NOMO-1 treated with DMSO at 0.1 percent for 48 hours (cell line): Measurements from ENCODE around the gene FUCA1.
"Not testable (repeated sequence)": the region's sequence is repeated elsewhere in the genome, so short reads cannot be mapped to it uniquely, and the experiment has no call there.

Experiments used
- DNase-seq: peaks from one replicate; lab custom pipeline; 2025; ENCODE audit not compliant: unreplicated experiment; lab: John Stamatoyannopoulos, UW

FUCA1 gene

DNA sequence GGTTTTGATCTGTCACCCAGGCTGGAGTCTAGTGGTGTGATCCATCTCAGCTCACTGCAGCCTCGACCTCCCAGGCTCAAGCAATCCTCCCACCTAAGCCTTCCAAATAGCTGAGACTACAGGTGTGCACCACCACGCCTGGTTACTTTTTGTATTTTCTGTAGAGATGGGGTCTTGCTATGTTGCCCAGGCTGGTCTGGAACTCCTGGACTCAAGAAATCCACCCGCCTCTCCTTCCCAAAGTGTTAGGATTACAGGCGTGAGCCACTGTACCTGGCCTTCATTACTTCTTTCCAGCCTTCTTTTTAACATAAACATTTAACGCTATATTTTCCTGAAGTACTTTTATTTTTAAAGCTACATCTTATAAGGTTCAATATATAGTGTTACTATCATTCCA, 24.4 kb downstream of the FUCA1 start:
- DNase-seq: no peak

DNA sequence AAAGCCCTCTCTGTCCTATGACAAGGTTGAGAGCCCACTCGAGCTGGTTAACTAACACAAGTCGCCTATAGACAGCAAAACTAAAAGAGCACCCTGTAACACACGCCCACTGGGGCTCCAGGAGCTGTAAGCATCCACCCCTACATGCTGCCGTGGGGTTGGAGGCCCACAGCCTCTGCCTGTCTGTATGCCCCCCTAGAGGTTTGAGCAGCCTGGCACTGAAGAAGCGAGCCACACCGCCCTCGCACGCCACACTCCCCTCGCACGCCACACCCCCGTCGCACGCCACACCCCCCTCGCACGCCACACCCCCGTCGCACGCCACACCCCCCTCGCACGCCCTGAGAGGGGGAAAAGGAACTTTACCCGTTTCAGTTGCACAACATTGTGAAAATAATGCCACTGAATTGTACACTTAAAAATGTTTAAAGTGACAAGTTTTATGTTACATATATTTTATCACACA, 29.7 kb downstream of the FUCA1 start:
- DNase-seq: peak; percentile 48

GRCh38 chr1:23837908-23838307, 30.2 kb downstream of the FUCA1 start:
- DNase-seq: no peak

- peak; percentile 17 for DNase-seq
These were observed 32.1 kb downstream of the FUCA1 start for GRCh38 chr1:23836037-23836436.

- not testable (repeated sequence) for DNase-seq
These were observed 33.9 kb downstream of the FUCA1 start for GRCh38 chr1:23834156-23834555.

DNA sequence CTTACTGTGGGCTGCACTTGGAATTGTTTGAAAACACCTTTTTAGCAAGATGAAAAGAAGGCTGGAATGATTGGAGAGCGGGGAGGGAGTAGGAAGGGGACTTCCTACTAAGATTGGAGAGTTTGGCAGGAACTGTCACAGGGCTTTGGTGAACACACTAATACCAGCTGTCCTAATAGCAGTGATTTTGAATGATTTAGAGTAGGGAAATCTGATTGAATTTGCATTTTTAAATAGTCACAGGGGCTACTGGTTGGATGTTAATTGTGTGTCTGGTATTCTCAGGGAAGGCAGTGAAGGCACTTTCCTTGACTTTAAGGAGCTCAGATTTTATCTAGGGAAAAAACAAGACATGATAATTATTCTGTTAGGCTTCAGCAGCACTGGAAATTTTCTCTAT, 40.4 kb downstream of the FUCA1 start:
- DNase-seq: no peak

DNA sequence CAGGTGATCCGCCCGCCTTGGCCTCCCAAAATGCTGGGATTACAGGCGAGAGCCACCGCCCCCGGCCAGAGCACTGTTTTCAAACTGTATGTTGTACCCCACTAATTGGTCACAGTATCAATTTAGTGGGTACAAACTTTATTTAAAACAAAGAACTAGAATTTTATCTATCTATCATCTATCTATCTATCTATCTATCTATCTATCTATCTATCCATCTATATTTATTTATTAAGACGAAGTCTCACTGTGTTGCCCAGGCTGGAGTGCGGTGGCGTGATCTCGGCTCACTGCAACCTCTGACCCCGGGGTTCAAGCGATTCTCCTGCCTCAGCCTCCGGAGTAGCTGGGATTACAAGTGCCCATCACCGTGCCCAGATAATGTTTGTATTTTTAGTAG, 41.5 kb downstream of the FUCA1 start:
- not testable (repeated sequence) for DNase-seq

DNA sequence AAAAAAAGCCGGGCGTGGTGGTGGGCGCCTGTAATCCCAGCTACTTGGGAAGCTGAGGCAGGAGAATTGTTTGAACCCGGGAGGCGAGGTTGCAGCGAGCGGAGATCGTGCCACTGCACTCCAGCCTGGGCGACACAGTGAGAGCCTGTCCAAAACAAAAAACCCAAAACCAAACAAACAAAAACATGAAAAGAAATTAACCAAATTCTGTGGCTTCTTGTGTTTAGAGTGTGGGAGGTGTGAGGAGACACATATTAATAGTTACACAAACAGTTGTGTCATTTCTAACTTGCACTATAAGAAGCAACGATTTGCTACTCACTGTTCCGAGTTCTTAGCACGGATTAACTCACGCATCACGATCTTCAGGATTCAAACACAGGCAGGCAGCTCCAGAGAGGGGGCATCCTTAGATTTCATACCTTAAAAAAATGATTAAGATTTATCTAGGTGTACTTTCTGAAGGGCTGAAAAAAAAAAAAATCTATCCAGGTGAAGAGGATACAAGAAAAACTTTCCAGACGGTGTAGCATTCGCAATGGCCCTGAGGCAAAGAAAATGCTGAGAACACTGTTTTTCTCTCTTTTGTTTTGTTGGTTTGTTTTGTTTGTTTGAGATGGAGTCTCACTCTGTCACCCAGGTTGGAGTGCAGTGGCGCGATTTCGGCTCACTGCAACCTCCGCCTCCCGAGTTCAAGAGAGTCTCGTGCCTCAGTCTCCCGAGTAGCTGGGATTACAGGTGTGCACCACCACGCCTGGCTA, 42.1 kb downstream of the FUCA1 start:
- DNase-seq: no peak

GRCh38 chr1:23825076-23825761, 42.9 kb downstream of the FUCA1 start, which contains the start of gene HMGCL:
HMGCL (minus strand) TSS chr1:23825429; CDS start chr1:23825415, 14 bp downstream.
- DNase-seq: peak; percentile 90

DNA sequence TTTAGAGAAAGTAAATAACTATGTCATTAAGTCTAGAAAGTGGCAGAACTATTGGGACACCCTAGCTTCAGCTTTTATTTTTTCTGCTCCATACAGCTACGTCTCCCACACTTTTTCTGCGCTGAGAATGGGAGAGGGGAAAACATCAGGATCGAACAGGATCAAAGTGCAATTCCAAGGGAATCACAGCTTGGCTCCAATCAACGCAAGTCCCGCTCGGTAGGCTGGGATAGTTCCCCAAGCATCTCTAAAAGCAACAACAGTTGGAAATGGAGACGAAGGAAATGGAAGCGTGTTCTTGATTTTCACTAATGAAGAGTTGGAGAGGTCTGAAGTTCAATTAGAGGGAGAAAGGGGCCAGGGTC, 43.4 kb downstream of the FUCA1 start:
- DNase-seq: no peak

GRCh38 chr1:23823767-23824166, 44.3 kb downstream of the FUCA1 start:
- no peak for DNase-seq

DNA sequence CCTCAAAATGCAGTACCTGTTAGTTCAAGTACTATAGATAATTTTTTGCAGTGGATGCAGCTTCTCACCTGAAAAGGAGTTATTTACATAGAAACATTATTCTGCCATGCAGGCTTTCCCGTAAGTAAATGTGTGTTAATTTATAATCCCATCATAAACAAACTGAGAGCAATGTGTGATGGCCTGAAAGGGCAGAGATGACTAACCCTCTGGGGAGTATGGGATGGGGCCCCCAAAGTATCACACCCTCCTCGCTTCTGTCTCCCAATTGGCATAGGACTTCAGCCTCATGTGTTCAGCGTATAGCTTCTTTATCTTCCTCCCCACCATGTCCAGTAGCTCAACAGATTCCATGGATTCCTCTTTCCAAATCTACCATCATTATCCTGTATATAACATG, 50.5 kb downstream of the FUCA1 start:
- no peak for DNase-seq

DNA sequence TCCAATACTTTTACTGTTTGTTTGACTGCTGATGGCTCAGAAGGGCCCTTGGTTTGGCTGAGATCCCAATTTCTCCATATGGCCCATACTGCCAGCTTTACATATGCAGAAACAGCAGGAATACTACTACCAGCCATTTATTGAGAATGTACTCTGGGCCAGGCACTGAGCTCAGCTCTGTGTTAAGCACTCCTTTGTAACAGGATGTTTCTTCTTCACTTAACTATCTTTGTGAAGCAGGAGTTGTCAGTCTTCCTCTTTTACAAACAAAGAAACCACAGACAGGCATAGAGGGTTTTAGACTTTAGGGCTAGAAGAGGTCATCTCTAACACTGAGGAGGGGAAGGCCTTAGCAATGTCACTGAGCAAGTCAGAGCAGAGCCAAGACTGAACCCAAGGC, 51.2 kb downstream of the FUCA1 start:
- DNase-seq: no peak

DNA sequence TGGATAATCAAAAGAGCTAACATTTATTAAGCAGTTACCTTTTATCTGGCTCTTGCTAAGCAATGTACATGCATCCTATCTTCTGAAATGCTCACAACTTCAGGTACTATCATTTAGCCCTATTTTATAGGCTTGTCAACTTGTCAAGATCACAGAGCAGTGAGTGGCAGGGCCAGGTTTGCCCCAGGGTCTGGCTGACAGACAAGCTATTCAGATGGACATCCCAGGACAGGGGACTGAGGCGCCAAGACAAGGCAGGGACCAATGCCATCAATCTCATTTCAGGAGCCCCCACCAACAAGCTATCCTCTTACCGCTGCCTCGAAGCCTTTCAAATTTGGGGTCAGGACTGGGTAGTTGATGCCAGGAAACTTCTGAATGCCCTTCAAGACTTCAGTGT, 51.7 kb downstream of the FUCA1 start:
- DNase-seq: no peak

- DNase-seq: no peak
These were observed 54.1 kb downstream of the FUCA1 start for GRCh38 chr1:23814016-23814415.

DNA sequence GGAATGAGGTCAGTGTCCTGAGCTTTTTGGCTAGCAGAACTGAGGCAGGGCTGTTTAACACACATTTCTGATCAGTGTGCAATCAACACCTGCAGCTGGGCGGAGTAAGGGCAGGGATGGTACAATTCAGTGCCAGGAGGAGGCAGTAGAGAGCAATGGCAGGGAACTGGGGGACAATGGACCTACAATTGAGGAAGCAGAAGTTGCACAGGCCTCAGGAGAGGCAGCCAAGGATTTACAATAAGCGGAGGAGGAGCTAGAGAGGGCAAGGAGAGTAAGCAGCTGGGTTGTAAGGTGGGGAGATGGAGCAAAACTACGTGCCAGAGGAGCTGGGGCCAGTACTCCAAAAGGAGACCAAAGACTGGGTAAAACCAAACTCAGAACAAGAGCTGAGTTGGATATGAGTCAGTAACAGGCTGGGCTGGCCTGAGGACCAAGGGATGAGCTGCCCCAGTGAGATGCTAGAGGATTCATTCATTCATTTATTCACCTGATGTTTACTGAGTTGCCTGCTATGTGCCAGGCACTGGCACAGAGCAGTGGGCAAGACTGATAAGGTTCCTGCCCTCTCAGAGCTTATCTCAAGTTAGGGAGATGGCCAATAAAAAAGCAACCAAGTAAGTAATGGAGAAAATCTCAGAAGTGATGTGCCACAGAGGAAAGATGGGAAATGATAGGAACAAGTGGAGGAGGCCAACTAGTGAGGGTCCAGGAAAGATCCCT, 57.1 kb downstream of the FUCA1 start:
- DNase-seq: peak; percentile 90

- DNase-seq: peak; percentile 96
These were observed 58.3 kb downstream of the FUCA1 start for GRCh38 chr1:23809751-23810171.

DNA sequence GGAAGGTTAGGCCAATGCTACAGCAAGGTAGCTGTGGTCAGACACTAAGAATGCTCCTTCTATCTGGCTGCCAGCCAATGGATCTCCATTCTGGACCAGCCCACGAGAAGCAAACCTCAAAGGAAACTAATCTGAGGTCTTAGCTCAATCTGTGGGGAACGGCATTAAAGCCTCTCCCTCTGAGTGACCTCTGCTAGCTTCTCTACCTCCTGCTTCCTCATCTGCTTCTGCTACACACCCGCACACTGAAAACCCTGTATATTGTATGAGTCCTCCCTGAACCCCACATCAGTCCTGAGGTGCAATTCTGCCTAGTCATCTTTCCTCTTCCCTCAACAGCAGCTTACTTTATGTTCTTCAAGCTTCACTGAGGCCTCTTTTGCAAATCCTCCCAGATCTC, 60.6 kb downstream of the FUCA1 start:
- DNase-seq: peak; percentile 86

- no peak for DNase-seq
These were observed 61.8 kb downstream of the FUCA1 start for GRCh38 chr1:23806280-23806679.

DNA sequence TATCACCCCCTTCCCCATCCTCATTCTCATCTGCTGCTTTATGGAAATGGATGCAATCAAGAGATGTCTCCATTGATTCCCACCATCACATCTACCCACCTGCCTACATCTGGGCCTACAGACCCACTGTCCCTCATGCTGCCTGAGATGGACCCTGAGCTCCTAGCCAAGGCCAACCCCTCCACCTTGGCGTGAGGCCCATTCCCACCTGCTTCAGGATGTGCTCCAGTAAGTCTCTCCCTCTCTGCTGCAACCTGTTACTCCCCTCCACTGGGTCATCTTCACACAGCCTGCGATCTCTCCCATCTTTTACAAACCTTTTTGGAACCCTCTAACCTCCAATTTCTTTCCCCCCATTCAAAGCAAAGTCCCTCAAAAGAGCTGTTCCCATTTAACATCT, 63.1 kb downstream of the FUCA1 start:
- no peak for DNase-seq

GRCh38 chr1:23804183-23804835, 63.8 kb downstream of the FUCA1 start:
- DNase-seq: peak; percentile 82
